ENCODE results near the gene CHAF1A.

Gene CHAF1A

DNA sequence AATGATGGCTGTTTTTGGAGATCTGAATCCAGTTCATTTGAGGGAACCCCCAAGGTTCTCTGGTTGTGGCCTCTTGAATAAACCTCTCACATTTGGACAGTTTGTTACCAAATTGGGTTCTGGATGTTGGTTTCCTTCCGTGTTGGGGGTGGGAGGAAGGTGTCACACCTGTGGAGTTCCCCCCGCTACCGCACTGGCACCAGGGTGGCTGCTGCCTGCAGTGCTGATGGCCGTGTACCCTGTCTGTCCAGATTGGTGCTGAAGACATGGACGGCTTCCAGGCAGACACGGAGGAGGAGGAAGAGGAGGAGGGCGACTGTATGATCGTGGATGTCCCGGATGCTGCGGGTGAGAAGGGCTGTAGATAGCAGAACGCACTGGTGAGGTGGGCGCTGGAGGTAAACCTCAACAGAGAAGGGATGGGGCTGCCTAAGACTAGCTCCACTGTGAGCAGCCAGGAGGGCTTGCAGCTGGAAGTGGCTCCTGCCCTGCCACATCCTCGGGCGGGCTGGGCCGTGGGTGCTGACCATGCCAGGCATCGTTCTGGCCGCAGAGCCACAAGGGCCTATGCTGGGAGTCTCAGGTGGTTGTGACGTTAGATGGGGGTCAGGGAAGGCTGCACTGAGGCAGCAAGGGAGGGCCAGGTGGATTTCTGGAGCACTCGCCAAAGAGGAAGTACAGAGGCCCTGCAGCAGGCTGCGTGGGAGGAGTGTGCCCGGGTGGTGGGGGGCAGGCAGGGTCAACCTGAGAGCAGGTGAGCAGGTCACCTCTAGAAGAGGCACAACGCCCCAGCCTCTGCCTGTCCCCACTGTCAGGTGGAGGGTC is 39.8 kb downstream of the CHAF1A start:
- DNase-seq (ENCODE audit: low read depth, low spot score) = no peak

DNA sequence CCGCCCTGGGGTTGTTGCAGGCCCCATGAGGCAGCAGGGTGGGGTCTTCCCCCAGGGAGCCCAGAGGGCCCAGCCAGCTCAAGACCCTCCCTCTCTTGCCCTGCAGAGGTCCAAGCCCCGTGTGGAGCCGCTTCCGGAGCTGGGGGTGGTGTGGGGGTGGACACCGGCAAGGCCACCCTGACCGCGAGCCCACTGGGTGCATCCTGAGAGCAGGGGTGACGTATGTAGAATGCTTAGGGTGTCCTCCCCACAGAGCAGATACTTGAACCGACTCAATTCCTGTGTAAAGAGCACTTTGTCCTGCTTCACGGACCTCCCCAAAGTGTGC is 40.3 kb downstream of the CHAF1A start:
- no peak for DNase-seq (ENCODE audit: low read depth, low spot score)

GRCh38 chr19:4443188-4443587 is 40.7 kb downstream of the CHAF1A start:
- DNase-seq (ENCODE audit: low read depth, low spot score) = no peak

DNA sequence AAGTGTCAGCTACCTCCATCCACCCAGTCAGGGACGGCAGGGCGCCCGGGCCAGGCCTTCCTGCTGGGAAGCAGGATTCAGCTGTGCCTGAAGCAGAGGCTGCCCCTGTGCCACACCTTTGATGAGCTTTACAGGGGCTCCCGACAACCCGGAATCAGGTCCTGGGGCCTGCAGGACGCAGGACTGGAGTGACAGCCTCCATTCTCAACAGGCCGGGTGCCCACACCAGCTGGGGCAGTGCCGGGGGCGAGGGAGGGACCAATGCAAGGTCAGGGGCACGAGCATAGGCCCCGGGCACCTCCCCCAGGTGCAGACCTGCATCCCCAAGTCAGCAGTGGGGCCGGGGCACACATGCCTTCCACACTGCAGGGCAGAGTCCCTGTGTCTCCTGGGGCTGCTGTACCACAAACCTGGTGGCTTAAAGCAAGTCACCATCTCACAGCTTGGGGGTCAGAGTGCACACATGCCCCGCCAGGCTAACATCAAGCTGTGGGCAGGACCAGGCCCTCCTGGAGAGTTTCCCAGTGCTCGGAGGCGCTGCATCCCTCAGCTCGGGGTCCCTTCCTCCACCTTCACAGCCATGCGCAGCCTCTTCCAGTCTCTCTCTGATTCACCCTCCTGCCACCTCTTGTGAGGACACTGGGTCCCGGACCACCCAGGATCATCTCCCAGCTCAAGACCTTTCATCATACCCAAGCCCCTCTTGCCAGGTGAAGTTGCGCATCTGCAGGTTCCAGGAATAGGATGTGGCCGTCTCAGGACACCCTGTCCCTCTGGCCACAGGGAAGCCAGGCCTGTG is 41.7 kb downstream of the CHAF1A start:
- DNase-seq (ENCODE audit: low read depth, low spot score) = no peak

- no peak for DNase-seq (ENCODE audit: low read depth, low spot score)
Observed at GRCh38 chr19:4444765-4445741, 42.6 kb downstream of the CHAF1A start.

- DNase-seq (ENCODE audit: low read depth, low spot score) = no peak
Observed at GRCh38 chr19:4445963-4446703, 43.7 kb downstream of the CHAF1A start.

GRCh38 chr19:4446704-4447200 is 44.3 kb downstream of the CHAF1A start:
- DNase-seq (ENCODE audit: low read depth, low spot score) = no peak

DNA sequence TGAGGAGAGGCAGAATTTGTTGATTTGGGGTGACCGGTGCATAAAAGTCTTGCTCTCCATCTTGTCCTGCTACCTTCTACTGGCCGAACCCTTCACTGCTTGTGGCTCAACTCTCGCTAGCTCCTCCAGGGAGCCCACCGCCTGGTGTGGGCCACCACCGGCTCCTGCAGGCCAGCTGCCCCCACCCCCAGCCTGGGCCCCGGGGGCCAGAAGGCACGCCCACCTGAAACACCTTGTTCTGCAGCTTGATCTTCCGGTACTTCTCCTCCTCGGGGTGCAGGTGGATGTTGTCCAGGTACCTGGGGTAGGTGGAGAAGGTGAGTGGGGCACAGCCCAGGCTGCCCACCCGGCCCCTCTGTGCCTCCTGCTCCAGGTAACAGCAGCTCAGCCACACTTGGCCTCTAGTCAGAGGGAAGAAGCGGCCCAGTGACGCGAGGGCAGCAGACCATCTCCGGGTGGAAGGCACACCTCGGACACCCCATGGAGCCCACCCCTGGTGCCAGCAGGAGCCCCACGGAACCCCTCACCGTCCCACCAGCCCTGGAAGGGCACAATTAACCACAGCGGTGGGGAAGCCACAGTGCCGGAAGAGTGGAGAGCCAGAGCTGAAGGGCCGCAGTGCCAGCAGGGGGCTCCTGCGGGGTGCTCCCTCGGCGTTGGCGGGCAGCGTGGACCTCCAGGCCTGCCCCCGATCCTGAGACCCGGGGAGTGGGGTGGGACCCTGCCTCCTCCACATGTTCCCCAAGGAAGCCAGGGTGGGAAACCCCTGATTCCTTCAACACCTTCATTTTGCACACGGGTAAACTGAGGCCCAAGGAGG is 45.1 kb downstream of the CHAF1A start:
- no peak for DNase-seq (ENCODE audit: low read depth, low spot score)

- DNase-seq (ENCODE audit: low read depth, low spot score) = no peak
Observed at GRCh38 chr19:4448147-4448985, 45.9 kb downstream of the CHAF1A start.

- peak; percentile 62 for DNase-seq (ENCODE audit: low read depth, low spot score)
Observed at GRCh38 chr19:4449022-4449638, 46.7 kb downstream of the CHAF1A start.

- DNase-seq (ENCODE audit: low read depth, low spot score) = no peak
Observed at GRCh38 chr19:4449639-4450028, 47.2 kb downstream of the CHAF1A start.

GRCh38 chr19:4452230-4452990 is 50.0 kb downstream of the CHAF1A start:
- no peak for DNase-seq (ENCODE audit: low read depth, low spot score)

DNA sequence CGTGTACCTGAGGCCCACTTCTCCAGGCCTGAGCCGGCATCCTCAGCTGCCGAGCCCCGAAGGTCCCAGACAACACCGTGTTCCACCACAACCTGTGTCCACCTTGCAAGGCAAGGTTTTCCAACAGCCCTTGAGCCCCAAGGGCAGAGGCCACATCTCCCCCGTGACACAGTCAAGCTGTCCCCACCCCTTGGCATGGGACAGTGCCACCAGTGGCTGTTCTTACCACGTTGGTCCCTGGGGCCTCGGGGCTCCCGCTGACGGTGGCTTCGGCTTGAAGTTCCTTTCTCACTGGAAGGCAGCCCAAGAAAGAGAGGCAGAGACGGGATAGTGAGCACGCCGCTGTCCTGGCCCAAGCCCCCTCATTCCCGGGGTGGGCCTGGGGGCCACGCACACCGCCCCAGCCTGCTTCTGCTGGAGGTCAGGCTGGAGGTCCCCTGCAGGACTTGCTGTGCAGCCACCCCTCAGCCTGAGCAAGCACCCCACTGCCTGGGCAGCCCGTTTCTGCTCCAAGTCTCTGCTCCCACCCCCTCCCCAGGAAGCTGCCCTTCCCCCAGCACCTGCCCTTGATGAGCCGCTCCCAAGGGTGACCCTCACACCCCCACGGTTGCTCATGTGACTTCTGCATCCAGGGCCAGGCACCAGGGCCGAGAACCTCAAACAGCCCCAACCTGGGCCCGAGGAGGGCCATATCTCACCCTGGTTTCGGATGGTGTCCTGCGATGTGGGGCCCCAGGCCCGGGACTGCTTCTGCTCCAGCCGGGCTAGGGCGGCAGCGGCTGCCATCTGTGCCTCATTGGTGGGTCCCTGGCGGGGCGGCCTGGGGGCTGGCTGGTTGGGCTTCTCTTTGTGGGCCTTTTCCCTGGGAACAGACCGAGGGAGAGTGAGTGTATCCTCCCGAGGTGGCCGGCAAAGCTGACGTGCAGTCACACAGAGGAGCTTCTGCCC is 51.1 kb downstream of the CHAF1A start:
- no peak for DNase-seq (ENCODE audit: low read depth, low spot score)

GRCh38 chr19:4454747-4455718 is 52.6 kb downstream of the CHAF1A start:
- no peak for DNase-seq (ENCODE audit: low read depth, low spot score)

DNA sequence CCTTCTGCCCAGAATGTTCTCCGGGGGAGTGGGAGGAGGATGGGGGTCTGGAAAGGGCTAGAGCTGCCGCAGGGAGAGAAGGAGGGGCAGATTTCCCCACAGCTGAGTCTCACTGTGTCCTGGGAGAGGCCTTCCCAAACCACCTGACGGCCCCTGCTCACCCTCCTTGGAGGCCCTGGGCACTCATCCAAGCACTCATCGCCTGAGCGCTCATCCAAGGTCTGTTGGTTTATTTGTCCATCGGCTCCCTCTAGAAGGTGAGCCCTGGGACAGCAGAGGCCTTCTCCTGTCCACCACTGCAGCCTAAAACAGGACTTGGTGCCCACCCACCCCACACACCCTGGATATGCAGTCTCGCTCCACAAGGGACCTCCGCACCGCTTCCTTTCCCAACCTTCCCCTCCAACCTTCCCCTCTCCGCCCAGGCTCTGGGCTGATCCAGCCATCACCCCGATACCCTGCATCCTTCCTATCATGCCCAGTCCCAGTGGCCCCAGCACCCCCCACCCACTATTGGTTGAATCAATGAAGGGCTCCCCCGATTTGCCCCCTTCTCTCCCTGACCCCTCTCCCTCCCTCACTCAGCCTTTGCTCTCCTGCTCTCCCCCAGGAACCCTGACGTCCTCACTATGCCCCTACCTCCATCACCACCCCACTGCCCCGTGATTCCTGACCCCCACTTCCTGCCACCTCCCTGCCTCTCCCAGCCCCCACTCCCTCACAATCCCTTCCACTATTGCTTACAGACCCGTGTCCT is 53.5 kb downstream of the CHAF1A start:
- DNase-seq (ENCODE audit: low read depth, low spot score) = peak; percentile 79

All from astrocyte of the hippocampus (primary cell).